ENCODE measurements around the gene VPS4B.

- TF ChIP-seq CTCF (IDR thresholded peaks at IDR 0.05): no peak
- no peak for TF ChIP-seq ZFX (IDR thresholded peaks at IDR 0.05; ENCODE audit: borderline replicate concordance)
Observed at GRCh38 chr18:63427558-63427957, 5.3 kb upstream of the VPS4B start.
